Left lung (tissue), 10 donors: ENCODE results near the gene SEL1L2. TPM values are rescaled to one million over a fixed set of nuclear protein-coding genes. Genes with fewer than 3 reads are reported as not detected.
A peak's percentile ranks its signal among the peaks of the same experiment; 100 is the strongest.
"Not testable (repeated sequence)": the region's sequence is repeated elsewhere in the genome, so short reads cannot be mapped to it uniquely, and the experiment has no call there.

Experiments used
- ATAC-seq: fragments of 200-7000 bp; cut with Tn5 transposase; one replicate; pipeline ENCODE4 v1.9.1; 2020; ENCODE audit warnings: moderate library complexity
- DNase-seq, 4 donors: peaks; one replicate each; pipeline ENCODE4 v3.0.0-alpha.2; 2013 to 2020
- H3K27ac ChIP-seq, 2 donors: fragments of 200-600 bp; sonication (generic) in 1 of 2; one replicate each; pipeline versions ENCODE4 v1.5.0 to v1.8.0; 2020 to 2021
- H3K27me3 ChIP-seq, 2 donors: fragments of 200-600 bp; sonication (generic) in 1 of 2; one replicate each; pipeline versions ENCODE4 v1.5.0 to v1.8.0; 2020 to 2021
- H3K36me3 ChIP-seq, 2 donors: fragments of 200-600 bp; sonication (generic) in 1 of 2; one replicate each; pipeline versions ENCODE4 v1.5.0 to v1.8.0; 2020 to 2021
- H3K4me1 ChIP-seq, 2 donors: fragments of 200-600 bp; one replicate each; pipeline ENCODE4 v1.8.0; 2021
- H3K4me3 ChIP-seq, 2 donors: fragments of 200-600 bp; sonication (generic) in 1 of 2; one replicate each; pipeline versions ENCODE4 v1.5.0 to v1.8.0; 2020 to 2021; ENCODE audit warnings: mild to moderate bottlenecking in 1 of 2
- H3K9me3 ChIP-seq, 2 donors: fragments of 200-600 bp; sonication (generic) in 1 of 2; one replicate each; pipeline versions ENCODE4 v1.5.0 to v1.8.0; 2020 to 2021
- CTCF ChIP-seq, 2 donors: fragments of 200-600 bp; sonication (generic) in 1 of 2; IDR thresholded peaks; one replicate each; pipeline versions ENCODE4 v1.5.0 to v1.8.0; 2021; ENCODE audit warnings: antibody characterized with exemption in 2 of 2
- intact Hi-C, 2 donors: fragments of 100-400 bp; cut with DNase I; formaldehyde crosslinking; loops; one replicate each; pipeline versions ENCODE4 v1.11.2 to v1.14.2; 2022
- polyA plus RNA-seq, 6 donors: library from polyadenylated mRNA; unstranded; fragments of 120-200 nt; gene quantifications; one replicate each; pipeline ENCODE4 v1.2.1, GENCODE V29; 2013; ENCODE audit not compliant: insufficient read length in 6 of 6
- total RNA-seq, 2 donors: library from RNA; stranded (reverse); fragmentation: NEBNext Ultra II Directional; extraction: Animal tissue kit (Norgen Biotek cat#: 25700); gene quantifications; one replicate each; pipeline ENCODE4 v1.2.1, GENCODE V29; 2021
- donor health status: DM: no; HTN: yes; CAD: no.
- donor health status: DM: no; HTN: no; CAD: no.

The SEL1L2 gene
- total and polyA plus RNA-seq, 8 donors, result not detected

- H3K4me1 ChIP-seq, result peaks cover 0 to 5% of the 10 kb centered on the region in 2 donors
- intact Hi-C loops, result no loop called here
- peaks cover 0 to 25% of the 10 kb centered on the region in 2 donors for H3K9me3 ChIP-seq
- DNase-seq (peak; percentile 40 to 94 (median 90)), ATAC-seq (peak; percentile 98)
- H3K36me3 ChIP-seq, result no peaks in the 10 kb centered on the region
- peak within 1 kb of the TSS; percentile 8 to 29 for H3K27ac ChIP-seq
- peak within 1 kb of the TSS; percentile 57 to 58 for H3K4me3 ChIP-seq
- TF ChIP-seq CTCF (IDR thresholded peaks at IDR 0.05), result no peak
- H3K27me3 ChIP-seq, result peaks cover 0 to 31% of the 10 kb centered on the region in 2 donors
Measured at GRCh38 chr20:13995086-13995665, 4.8 kb upstream of the SEL1L2 start, which contains the start of gene MACROD2. MACROD2 (plus strand) TSS chr20:13995516.

GRCh38 chr20:13991955-13992354 is 1.5 kb upstream of the SEL1L2 start:
- H3K36me3 ChIP-seq, intact Hi-C loops, H3K4me3 ChIP-seq, ATAC-seq, H3K27ac ChIP-seq, DNase-seq, H3K4me1 ChIP-seq: not testable (repeated sequence)
- Histone ChIP-seq H3K9me3 (peaks cover 0 to 25% of the 10 kb centered on the region in 2 donors), H3K27me3 (peaks cover 0 to 22% of the 10 kb centered on the region in 2 donors)

- intact Hi-C loops, result no loop called here
- H3K4me1 ChIP-seq, result peaks cover 0 to 5% of the 10 kb centered on the region in 2 donors
- H3K27me3 ChIP-seq, result peaks cover 0 to 16% of the 10 kb centered on the region in 2 donors
- DNase-seq, result no peak
- no peak overlapping the region for H3K4me3 ChIP-seq
- no peak for ATAC-seq
- H3K36me3 ChIP-seq, result no peaks in the 10 kb centered on the region
- H3K9me3 ChIP-seq, result peaks cover 0 to 28% of the 10 kb centered on the region in 2 donors
- H3K27ac ChIP-seq, result no peak overlapping the region
- no peak for TF ChIP-seq CTCF (IDR thresholded peaks at IDR 0.05)
Measured at GRCh38 chr20:13991311-13991710, 897 bp upstream of the SEL1L2 start.

- Histone ChIP-seq H3K4me3 (no peak overlapping the region), H3K9me3 (peaks cover 0 to 4% of the 10 kb centered on the region in 2 donors), H3K4me1 (no peaks in the 10 kb centered on the region), H3K27ac (no peak overlapping the region), H3K27me3 (no peaks in the 10 kb centered on the region), H3K36me3 (no peaks in the 10 kb centered on the region)
- ATAC-seq (no peak), DNase-seq (no peak)
- no peak for TF ChIP-seq CTCF (IDR thresholded peaks at IDR 0.05)
- intact Hi-C loops, result no loop called here
Measured at GRCh38 chr20:13984211-13984610, 6.2 kb downstream of the SEL1L2 start.

GRCh38 chr20:13960525-13960924 is 29.9 kb downstream of the SEL1L2 start:
- intact Hi-C loops, result no loop called here

More at GRCh38 chr20:13960525-13960924, 29.9 kb downstream of the SEL1L2 start:
- Histone ChIP-seq H3K4me3 (no peak overlapping the region), H3K9me3 (no peaks in the 10 kb centered on the region), H3K4me1 (no peaks in the 10 kb centered on the region), H3K27ac (no peak overlapping the region), H3K36me3 (no peaks in the 10 kb centered on the region), H3K27me3 (no peaks in the 10 kb centered on the region)
- DNase-seq (no peak), ATAC-seq (no peak)
- no peak for TF ChIP-seq CTCF (IDR thresholded peaks at IDR 0.05)
